Activated naive CD8-positive, alpha-beta T cell treated with anti-CD3 and anti-CD28 coated beads, Interleukin-2, amount 50 U/mL, for 24 hours (primary cell): ENCODE results near the gene NSD1.

Experiments used
- ATAC-seq: fragments of 150-1000 bp; cut with Tn5 transposase; one replicate; pipeline ENCODE4 v1.10.0; 2021
- DNase-seq: peaks from one replicate; pipeline ENCODE4 v3.0.0; 2021
- H3K27ac Mint-ChIP-seq: one replicate; pipeline ENCODE4 v1.8.0; 2021; ENCODE audit warnings: mild to moderate bottlenecking, mixed read lengths
- H3K27me3 Mint-ChIP-seq: one replicate; pipeline ENCODE4 v1.8.0; 2021; ENCODE audit warnings: mixed read lengths
- H3K36me3 Mint-ChIP-seq: one replicate; pipeline ENCODE4 v1.8.0; 2021; ENCODE audit warnings: low read depth, mixed read lengths
- H3K4me1 Mint-ChIP-seq: one replicate; pipeline ENCODE4 v1.8.0; 2021; ENCODE audit warnings: mixed read lengths
- H3K4me3 Mint-ChIP-seq: one replicate; pipeline ENCODE4 v1.8.0; 2021; ENCODE audit warnings: mild to moderate bottlenecking, moderate library complexity, mixed read lengths
- H3K9me3 Mint-ChIP-seq: one replicate; pipeline ENCODE4 v1.8.0; 2021; ENCODE audit warnings: mixed read lengths

The NSD1 gene

DNA sequence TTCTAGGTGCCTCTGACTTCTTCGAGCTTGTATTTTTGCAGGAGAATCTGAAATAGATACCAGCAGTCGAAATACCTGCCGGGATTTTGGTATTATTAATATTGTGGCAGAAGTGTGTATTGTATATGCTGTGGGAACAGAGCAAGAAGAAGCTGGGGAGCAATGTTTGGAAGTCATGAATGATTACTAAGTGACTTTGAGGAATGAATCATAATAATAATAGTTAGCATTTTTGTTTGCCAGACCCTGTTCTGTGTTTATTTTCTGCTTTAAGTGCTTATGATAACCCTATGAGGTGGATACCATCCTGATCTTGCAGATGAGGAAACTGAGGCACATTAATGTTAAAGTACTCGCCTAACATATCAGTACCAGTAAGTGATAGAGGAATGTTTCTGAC lies 137.5 kb downstream of the NSD1 start:
- Mint-ChIP-seq H3K36me3 (peaks cover 43% of the 10 kb centered on the region), H3K4me1 (no peaks in the 10 kb centered on the region), H3K4me3 (no peak overlapping the region), H3K27ac (no peak overlapping the region), H3K9me3 (no peaks in the 10 kb centered on the region), H3K27me3 (no peaks in the 10 kb centered on the region)
- DNase-seq (no peak), ATAC-seq (no peak)

- H3K36me3 Mint-ChIP-seq, result peaks cover 38% of the 10 kb centered on the region
- no peak overlapping the region for H3K27ac Mint-ChIP-seq
- no peak overlapping the region for H3K4me3 Mint-ChIP-seq
- ATAC-seq (no peak), DNase-seq (no peak)
- peaks cover 2% of the 10 kb centered on the region for H3K4me1 Mint-ChIP-seq
- no peaks in the 10 kb centered on the region for H3K9me3 Mint-ChIP-seq
- H3K27me3 Mint-ChIP-seq, result no peaks in the 10 kb centered on the region
Observed at GRCh38 chr5:177275883-177276282, 142.3 kb downstream of the NSD1 start.

DNA sequence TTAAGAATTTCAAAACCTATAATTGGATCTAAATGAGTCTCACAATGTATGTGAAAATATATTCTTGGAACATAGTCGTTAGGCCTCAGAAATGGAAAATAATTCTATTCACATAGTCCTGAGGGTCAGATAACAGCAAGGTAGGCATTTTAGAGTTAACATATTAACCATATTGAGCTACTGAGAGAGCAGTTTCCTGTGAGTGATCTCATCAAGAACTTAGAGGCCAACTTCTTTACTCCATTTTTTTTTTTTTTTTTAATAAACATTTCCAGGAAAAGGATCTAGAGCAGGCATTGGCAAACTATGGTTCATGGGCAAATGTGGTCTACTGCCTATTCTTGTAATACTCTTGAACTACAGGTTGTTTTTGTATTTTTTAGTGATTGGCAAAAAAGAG lies 143.3 kb downstream of the NSD1 start:
- Mint-ChIP-seq H3K4me1 (peaks cover 2% of the 10 kb centered on the region), H3K36me3 (peaks cover 40% of the 10 kb centered on the region), H3K27ac (peak overlapping the region; percentile 52)

DNA sequence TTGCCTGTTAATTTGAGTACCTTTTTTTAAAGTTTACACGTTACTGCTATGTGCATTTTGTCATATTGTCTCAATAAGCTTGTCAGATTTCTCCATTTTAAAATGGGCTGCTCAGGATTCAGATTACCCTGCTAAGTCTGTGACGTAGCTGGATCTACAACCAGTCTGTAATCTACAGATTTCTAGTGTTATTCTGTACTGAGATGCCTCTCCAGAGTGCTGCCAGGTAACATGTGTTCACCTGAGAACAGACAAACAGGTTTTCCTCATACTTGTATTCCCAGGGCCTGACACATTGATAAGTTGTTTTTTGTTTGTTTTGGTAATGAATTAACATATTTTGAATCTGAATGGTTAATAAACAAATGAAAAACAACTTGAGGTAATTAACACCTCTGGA lies 154.6 kb downstream of the NSD1 start:
- H3K27me3 Mint-ChIP-seq, result no peaks in the 10 kb centered on the region
- ATAC-seq (no peak), DNase-seq (no peak)
- H3K9me3 Mint-ChIP-seq, result no peaks in the 10 kb centered on the region
- H3K4me1 Mint-ChIP-seq, result peaks cover 4% of the 10 kb centered on the region
- no peak overlapping the region for H3K4me3 Mint-ChIP-seq
- peaks cover 41% of the 10 kb centered on the region for H3K36me3 Mint-ChIP-seq
- no peak overlapping the region for H3K27ac Mint-ChIP-seq

More for the DNA sequence above, 143.3 kb downstream of the NSD1 start:
- ATAC-seq (no peak), DNase-seq (no peak)
- Mint-ChIP-seq H3K27me3 (no peaks in the 10 kb centered on the region), H3K4me3 (no peak overlapping the region), H3K9me3 (no peaks in the 10 kb centered on the region)

DNA sequence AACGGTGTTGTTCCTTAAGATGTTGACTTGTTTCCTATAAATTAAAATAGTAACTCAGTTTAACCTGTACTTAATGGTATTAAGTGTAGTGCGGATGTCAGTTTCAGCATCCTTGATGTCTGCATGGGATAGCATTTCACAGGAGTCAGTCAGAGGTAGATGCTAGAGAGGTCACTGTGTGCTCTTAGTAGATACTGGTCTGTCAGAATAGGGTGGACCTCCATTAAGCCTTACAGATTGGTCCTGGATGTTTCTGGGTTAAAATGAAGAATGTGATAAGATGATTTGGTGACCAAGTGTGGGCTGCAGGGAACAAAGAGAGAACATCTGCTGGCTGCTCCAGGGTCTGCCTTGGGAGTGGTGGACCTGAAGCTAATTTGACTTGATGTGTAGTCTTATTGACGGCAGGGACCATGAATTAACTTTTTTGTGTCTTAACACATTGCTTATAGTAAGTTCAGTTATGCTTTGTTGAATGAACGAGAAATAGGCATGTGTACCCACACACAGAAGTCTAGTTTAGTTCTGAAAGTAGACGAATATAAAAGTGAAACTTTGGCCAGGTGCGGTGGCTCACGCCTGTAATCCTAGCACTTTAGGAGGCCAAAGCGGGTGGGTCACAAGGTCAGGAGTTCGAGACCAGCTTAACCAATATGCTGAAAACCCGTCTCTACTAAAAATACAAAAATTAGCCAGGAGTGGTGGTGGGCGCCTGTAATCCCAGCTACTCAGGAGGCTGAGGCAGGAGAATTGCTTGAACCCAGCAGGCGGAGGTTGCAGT lies 157.4 kb downstream of the NSD1 start:
- Mint-ChIP-seq H3K4me1 (peaks cover 16% of the 10 kb centered on the region), H3K9me3 (no peaks in the 10 kb centered on the region), H3K27me3 (no peaks in the 10 kb centered on the region), H3K27ac (no peak overlapping the region), H3K4me3 (no peak overlapping the region), H3K36me3 (peaks cover 48% of the 10 kb centered on the region)
- DNase-seq (no peak), ATAC-seq (no peak)

DNA sequence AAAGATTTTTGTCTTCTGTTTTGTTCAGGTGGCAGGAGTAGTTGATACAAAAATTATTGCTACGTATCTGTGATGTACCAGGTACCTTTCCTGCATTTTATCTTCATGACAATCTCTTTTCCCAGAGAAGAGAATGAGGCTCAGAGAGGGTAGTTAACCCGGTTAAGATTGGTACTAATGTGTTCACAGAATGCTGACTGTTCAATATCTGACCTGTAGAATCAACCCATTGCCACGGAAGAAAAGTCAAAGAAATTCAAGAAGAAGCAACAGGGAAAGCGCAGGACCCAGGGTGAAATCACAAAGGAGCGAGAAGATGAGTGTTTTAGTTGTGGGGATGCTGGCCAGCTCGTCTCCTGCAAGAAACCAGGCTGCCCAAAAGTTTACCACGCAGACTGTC lies 158.2 kb downstream of the NSD1 start:
- no peak for DNase-seq
- no peak for ATAC-seq
- H3K9me3 Mint-ChIP-seq, result no peaks in the 10 kb centered on the region
- no peak overlapping the region for H3K27ac Mint-ChIP-seq
- H3K4me3 Mint-ChIP-seq, result no peak overlapping the region
- no peaks in the 10 kb centered on the region for H3K27me3 Mint-ChIP-seq
- H3K4me1 Mint-ChIP-seq, result peaks cover 23% of the 10 kb centered on the region
- H3K36me3 Mint-ChIP-seq, result peaks cover 49% of the 10 kb centered on the region

GRCh38 chr5:177293819-177294581 lies 160.4 kb downstream of the NSD1 start:
- ATAC-seq (no peak), DNase-seq (no peak)
- Mint-ChIP-seq H3K27me3 (no peaks in the 10 kb centered on the region), H3K27ac (no peak overlapping the region), H3K9me3 (no peaks in the 10 kb centered on the region), H3K4me1 (peaks cover 40% of the 10 kb centered on the region), H3K36me3 (peaks cover 53% of the 10 kb centered on the region), H3K4me3 (no peak overlapping the region)

GRCh38 chr5:177294632-177295031 lies 161.1 kb downstream of the NSD1 start:
- no peaks in the 10 kb centered on the region for H3K27me3 Mint-ChIP-seq
- H3K36me3 Mint-ChIP-seq, result peaks cover 49% of the 10 kb centered on the region
- H3K27ac Mint-ChIP-seq, result no peak overlapping the region
- no peak overlapping the region for H3K4me3 Mint-ChIP-seq
- ATAC-seq, result no peak
- H3K4me1 Mint-ChIP-seq, result peaks cover 46% of the 10 kb centered on the region
- H3K9me3 Mint-ChIP-seq, result no peaks in the 10 kb centered on the region
- DNase-seq, result no peak

DNA sequence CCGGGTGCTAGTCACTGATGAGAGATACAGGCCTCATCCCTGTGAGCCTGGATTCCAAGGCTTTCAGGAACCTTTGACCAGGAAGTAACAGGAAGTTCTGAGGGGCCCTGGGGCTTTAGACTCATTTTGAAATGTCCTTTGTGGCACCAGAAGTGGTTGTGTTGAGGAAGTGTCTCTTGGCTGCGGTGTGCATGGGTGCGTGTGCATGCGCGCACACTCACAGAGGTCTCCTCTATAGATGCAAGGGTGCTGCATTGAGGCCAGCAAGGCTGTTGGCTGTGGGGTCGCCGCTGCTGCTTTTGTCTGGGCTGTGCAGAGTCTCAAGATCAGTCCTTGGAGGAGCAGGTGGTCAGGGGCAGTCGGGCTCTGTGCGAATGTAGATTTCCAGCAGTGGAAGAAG lies 162.4 kb downstream of the NSD1 start:
- Mint-ChIP-seq H3K27me3 (no peaks in the 10 kb centered on the region), H3K27ac (peak overlapping the region; percentile 72), H3K36me3 (peaks cover 50% of the 10 kb centered on the region), H3K4me3 (no peak overlapping the region), H3K9me3 (no peaks in the 10 kb centered on the region), H3K4me1 (peaks cover 55% of the 10 kb centered on the region)
- ATAC-seq (no peak), DNase-seq (no peak)

DNA sequence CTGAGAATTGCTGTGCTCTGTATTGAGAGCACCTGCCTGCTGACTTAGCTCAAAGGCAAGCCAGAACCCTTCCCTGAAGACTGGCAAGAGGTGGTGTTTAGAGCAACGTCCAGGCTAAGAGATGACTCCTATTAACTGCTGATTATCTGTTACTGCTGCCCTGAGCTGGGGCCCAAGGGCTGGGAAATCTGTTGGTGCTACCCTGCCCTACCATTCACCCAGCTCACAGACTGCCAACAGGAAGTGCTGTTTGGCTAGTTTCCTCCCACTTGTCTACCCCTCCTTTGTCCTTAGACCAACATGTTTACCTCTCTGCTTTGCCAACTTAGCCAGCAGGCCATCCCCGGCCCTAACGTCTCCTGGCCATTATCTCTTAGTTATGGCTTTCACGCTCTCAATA lies 163.0 kb downstream of the NSD1 start:
- peak overlapping the region; percentile 72 for H3K27ac Mint-ChIP-seq
- ATAC-seq, result no peak
- no peaks in the 10 kb centered on the region for H3K27me3 Mint-ChIP-seq
- H3K9me3 Mint-ChIP-seq, result no peaks in the 10 kb centered on the region
- peaks cover 60% of the 10 kb centered on the region for H3K4me1 Mint-ChIP-seq
- no peak for DNase-seq
- no peak overlapping the region for H3K4me3 Mint-ChIP-seq
- H3K36me3 Mint-ChIP-seq, result peaks cover 51% of the 10 kb centered on the region

- Mint-ChIP-seq H3K27me3 (no peaks in the 10 kb centered on the region), H3K9me3 (no peaks in the 10 kb centered on the region), H3K4me1 (peaks cover 69% of the 10 kb centered on the region), H3K36me3 (peaks cover 44% of the 10 kb centered on the region), H3K27ac (no peak overlapping the region), H3K4me3 (no peak overlapping the region)
- DNase-seq (no peak), ATAC-seq (no peak)
Observed at GRCh38 chr5:177297922-177298321, 164.3 kb downstream of the NSD1 start.

DNA sequence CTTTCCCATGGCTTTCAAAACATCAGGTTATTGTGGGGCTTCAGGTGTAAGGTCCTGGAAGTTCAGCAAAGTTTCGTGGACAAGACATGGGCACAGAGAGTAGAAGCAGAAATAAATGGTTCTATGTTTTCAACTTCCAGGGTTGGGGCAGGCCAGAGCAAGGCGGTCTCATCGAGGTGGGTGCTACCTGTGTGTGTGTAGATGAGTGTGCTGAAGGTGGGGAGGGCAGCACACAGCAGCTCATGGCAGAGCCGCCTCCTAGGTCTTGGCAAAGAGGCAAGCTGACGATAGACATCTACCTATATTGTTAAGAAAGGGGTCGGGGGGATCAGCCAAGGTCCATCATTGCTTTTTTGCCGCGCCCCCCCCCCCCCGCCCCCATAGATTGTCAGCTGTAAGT lies 166.1 kb downstream of the NSD1 start:
- Mint-ChIP-seq H3K9me3 (no peaks in the 10 kb centered on the region), H3K27ac (peak overlapping the region; percentile 64), H3K36me3 (peaks cover 44% of the 10 kb centered on the region), H3K4me3 (no peak overlapping the region), H3K27me3 (no peaks in the 10 kb centered on the region), H3K4me1 (peaks cover 76% of the 10 kb centered on the region)
- ATAC-seq (no peak), DNase-seq (no peak)

DNA sequence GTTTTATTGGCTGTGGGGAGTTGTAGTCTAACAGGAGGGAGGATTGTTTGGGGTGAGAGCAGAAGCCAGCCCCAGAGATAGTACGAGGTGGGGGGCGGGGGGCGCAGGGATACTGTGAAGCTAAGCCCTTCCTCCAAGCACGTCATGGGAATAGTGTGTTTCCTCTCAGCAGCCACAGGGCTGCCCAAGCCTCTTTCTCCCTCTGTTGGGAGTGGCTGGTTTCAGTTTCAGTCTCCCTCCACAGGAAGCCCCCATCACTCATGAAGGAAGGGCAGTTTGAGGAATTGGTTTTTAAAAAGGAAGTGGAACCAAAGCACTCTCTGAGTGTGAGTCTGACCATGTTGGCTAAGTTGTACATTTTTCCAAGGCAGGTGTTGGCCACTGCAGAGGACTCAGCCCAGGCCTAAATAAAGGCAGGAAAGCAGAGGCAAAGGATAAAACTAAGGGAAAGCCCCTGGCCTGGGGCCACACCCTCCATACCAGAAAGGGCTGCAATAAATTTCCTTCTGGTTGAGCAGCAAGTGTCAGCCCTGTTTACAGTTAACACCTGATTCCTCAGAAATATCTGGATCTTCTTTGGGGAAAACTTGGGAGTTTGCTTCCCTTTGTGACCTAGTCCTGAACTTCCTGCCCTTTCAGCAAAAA lies 166.8 kb downstream of the NSD1 start:
- H3K36me3 Mint-ChIP-seq, result peaks cover 46% of the 10 kb centered on the region

GRCh38 chr5:177300951-177301350 lies 167.4 kb downstream of the NSD1 start:
- Mint-ChIP-seq H3K9me3 (no peaks in the 10 kb centered on the region), H3K4me1 (peaks cover 77% of the 10 kb centered on the region), H3K36me3 (peaks cover 46% of the 10 kb centered on the region), H3K4me3 (peak overlapping the region; percentile 70), H3K27me3 (no peaks in the 10 kb centered on the region), H3K27ac (peak overlapping the region; percentile 94)
- DNase-seq, result no peak
- ATAC-seq, result no peak

More for the DNA sequence above, 166.8 kb downstream of the NSD1 start:
- H3K4me3 Mint-ChIP-seq, result peak overlapping the region; percentile 70
- peaks cover 77% of the 10 kb centered on the region for H3K4me1 Mint-ChIP-seq
- no peaks in the 10 kb centered on the region for H3K9me3 Mint-ChIP-seq
- no peaks in the 10 kb centered on the region for H3K27me3 Mint-ChIP-seq
- peak overlapping the region; percentile 94 for H3K27ac Mint-ChIP-seq
- peak; percentile 72 for DNase-seq
- ATAC-seq, result peak; percentile 74
